ENCODE results near the gene CELF3. TPM values are rescaled to one million over a fixed set of nuclear protein-coding genes. Genes with fewer than 3 reads are reported as not detected.

Gene CELF3
- total RNA-seq (2016; rRNA removed; fragmentation: Illumina TruSeq; extraction: Trizol) (not detected in 2 replicates), polyA plus RNA-seq (2011; rRNA removed) (not detected in 2 replicates), polyA minus RNA-seq (2011; rRNA and poly(A)+ RNA removed; ENCODE audit: low replicate concordance) (not detected in 2 replicates), Bru-seq, nascent RNA (percentile 16 among the genes with signal in this experiment), BruChase-seq, experiment 1, labeled RNA remaining after a 6-hour chase (percentile 15 among the genes with signal in this experiment), BruChase-seq, experiment 2, labeled RNA remaining after a 2-hour chase (not detected)
- not detected in 2 replicates for total RNA-seq (2016; cell fraction: cytosol; rRNA removed; fragmentation: Illumina TruSeq; extraction: Trizol; ENCODE audit: low read depth)
- not detected in 2 replicates for total RNA-seq (2016; cell fraction: insoluble cytoplasmic fraction; rRNA removed; fragmentation: Illumina TruSeq; extraction: Trizol)
- 0.10 TPM in 1 of 2 replicates, not detected in the other for total RNA-seq (2016; cell fraction: membrane; rRNA removed; fragmentation: Illumina TruSeq; extraction: Trizol)
- total RNA-seq (2016; cell fraction: nucleus; rRNA removed; fragmentation: Illumina TruSeq; extraction: Trizol) = not detected in 2 replicates
- 0.03 TPM in 1 of 2 replicates, not detected in the other for polyA plus RNA-seq (2011; cell fraction: cytosol; rRNA removed)
- polyA plus RNA-seq (2011; cell fraction: nucleus; rRNA removed) = 0.05 and 0.09 TPM in 2 replicates
- polyA plus RNA-seq (2012) = 0.11 TPM in 1 of 2 replicates, not detected in the other
- polyA plus RNA-seq (2016; cell fraction: cytosol; fragmentation: Illumina TruSeq; extraction: Trizol; ENCODE audit: low read depth) = not detected in 2 replicates
- polyA plus RNA-seq (2016; cell fraction: insoluble cytoplasmic fraction; fragmentation: Illumina TruSeq; extraction: Trizol; ENCODE audit: low read depth) = 0.25 TPM in 1 of 2 replicates, not detected in the other
- not detected in 2 replicates for polyA plus RNA-seq (2016; cell fraction: membrane; fragmentation: Illumina TruSeq; extraction: Trizol; ENCODE audit: low read depth)
- polyA plus RNA-seq (2016; cell fraction: nucleus; fragmentation: Illumina TruSeq; extraction: Trizol; ENCODE audit: insufficient read depth, low read depth) = not detected in 2 replicates
- polyA minus RNA-seq (2011; cell fraction: cytosol; rRNA and poly(A)+ RNA removed) = not detected in 2 replicates
- polyA minus RNA-seq (2011; cell fraction: nucleus; rRNA and poly(A)+ RNA removed) = not detected in 2 replicates
- long read RNA-seq, experiment 1 = 0 reads
- long read RNA-seq, experiment 2 = 0 reads

GRCh38 chr1:151716771-151717631, at the start of gene CELF3:
CELF3 (minus strand) TSS chr1:151716803; CDS start chr1:151716020, 783 bp downstream.
- Histone ChIP-seq H3K9ac (ENCODE audit: insufficient read depth, low read depth, low read length) (no peak within 1 kb of the TSS), H2AFZ (ENCODE audit: low read length) (no peak within 1 kb of the TSS), H3K36me3 (replicated peaks in 1 of 2; ENCODE audit: control insufficient read depth in 1 of 2, insufficient read depth in 2 of 2, low read length in 2 of 2) (no peaks in the 10 kb centered on the region), H3K9me3 (ENCODE audit: low read length) (no peaks in the 10 kb centered on the region), H3K4me3 (replicated peaks in 1 of 3; ENCODE audit: insufficient read depth in 1 of 3, low read depth in 2 of 3, low read length in 3 of 3) (peak within 1 kb of the TSS in 1 of 3 experiments; percentile 36; a peak in 1 of 6 replicates), H3K79me2 (ENCODE audit: insufficient read depth, low read length) (no peaks in the 10 kb centered on the region), H3K27ac (ENCODE audit: extremely low read length, insufficient read depth, low read length) (no peak within 1 kb of the TSS), H4K20me1 (ENCODE audit: insufficient read depth, low read length) (no peaks in the 10 kb centered on the region), H3K4me2 (ENCODE audit: low read depth, low read length) (peak within 1 kb of the TSS; percentile 56), H3K27me3 (ENCODE audit: control insufficient read depth in 1 of 2, insufficient read depth in 2 of 2, low read length in 2 of 2) (peaks cover 3 to 41% of the 10 kb centered on the region in 2 experiments), H3K4me1 (ENCODE audit: insufficient read depth, low read length) (peaks cover 66% of the 10 kb centered on the region)
- ChIA-PET CTCF (ENCODE audit: low intra/inter-chr PET ratio, low total read pairs) (interaction anchor here (1.1 kb wide), 1 partner anchor 18 kb away, joined by 7 read pairs; no protein-coding TSS in a partner anchor), POLR2A (no interaction called here)
- intact Hi-C loops (cut with micrococcal nuclease; ENCODE audit: unreplicated experiment) = no loop called here
- in situ Hi-C loops (cut with HindIII; ENCODE audit: extremely low pct_ligation_motif_present, low pct_unique_long_range_greater_than_20kb) = loop anchor here (10.0 kb wide), 1 partner anchor 118 kb away; the partner anchor contains the start of genes C2CD4D and RORC
- DNase-seq (ENCODE audit: low spot score) = no peak
- no peak for FAIRE-seq
- no peak for ATAC-seq
- no TSS peak for BruUV-seq (replicated peaks)
- TF ChIP-seq REST (IDR thresholded peaks at IDR 0.05; ENCODE audit: borderline replicate concordance in 1 of 2, low read depth in 1 of 2, low read length in 2 of 2) (peak; percentile 52 to 93), ATF4 (CRISPR knock-in tag; IDR thresholded peaks at IDR 0.05) (no peak), EHMT2 (IDR thresholded peaks at IDR 0.05; ENCODE audit: borderline replicate concordance, low read depth, low read length) (peak; percentile 87; the same call in 1 of the 2 replicates), MIER2 (CRISPR knock-in tag; IDR thresholded peaks at IDR 0.05) (peak; percentile 87), EZH2 (conservative IDR thresholded peaks at IDR 0.05; ENCODE audit: low read depth, low read length) (peak; percentile 35; the same call in 1 of the 2 replicates)
- WGBS (ENCODE audit: low lambda C conversion rate) = 23% methylated on average over 27 of the region's 27 CpGs
